Mesodermal cell (in vitro differentiated cells): ENCODE results near the gene ME1.

Experiments used
- H3K27ac ChIP-seq: 2 replicates; pipeline ENCODE4 v1.7.0; 2013; ENCODE audit warnings: mild to moderate bottlenecking, low read depth, low read length, moderate library complexity; ENCODE audit not compliant: severe bottlenecking
- H3K36me3 ChIP-seq: 2 replicates; pipeline ENCODE4 v1.7.1; 2013; ENCODE audit warnings: mild to moderate bottlenecking, low read length, moderate library complexity; ENCODE audit not compliant: control insufficient read depth, insufficient read depth
- H3K4me1 ChIP-seq: one replicate; pipeline ENCODE4 v1.7.1; 2013; ENCODE audit warnings: mild to moderate bottlenecking, low read length; ENCODE audit not compliant: insufficient read depth, control insufficient read depth, poor library complexity, severe bottlenecking
- H3K4me3 ChIP-seq: 2 replicates; pipeline ENCODE4 v1.7.0; 2013; ENCODE audit warnings: low read length, control low read depth, mild to moderate bottlenecking; ENCODE audit not compliant: insufficient read depth, poor library complexity, severe bottlenecking; ENCODE audit errors: extremely low read depth
- H3K9me3 ChIP-seq: 2 replicates; pipeline ENCODE4 v1.7.1; 2013; ENCODE audit warnings: mild to moderate bottlenecking, low read length, moderate library complexity; ENCODE audit not compliant: control insufficient read depth
- WGBS, 2 experiments: methylation state at CpG; one replicate each; pipeline ENCODE4 v1.1.5; 2013; ENCODE audit warnings: missing lambda C conversion rate in 2 of 2; ENCODE audit not compliant: insufficient coverage in 2 of 2; 5-methylcytosine and 5-hydroxymethylcytosine counted together

The ME1 gene

DNA sequence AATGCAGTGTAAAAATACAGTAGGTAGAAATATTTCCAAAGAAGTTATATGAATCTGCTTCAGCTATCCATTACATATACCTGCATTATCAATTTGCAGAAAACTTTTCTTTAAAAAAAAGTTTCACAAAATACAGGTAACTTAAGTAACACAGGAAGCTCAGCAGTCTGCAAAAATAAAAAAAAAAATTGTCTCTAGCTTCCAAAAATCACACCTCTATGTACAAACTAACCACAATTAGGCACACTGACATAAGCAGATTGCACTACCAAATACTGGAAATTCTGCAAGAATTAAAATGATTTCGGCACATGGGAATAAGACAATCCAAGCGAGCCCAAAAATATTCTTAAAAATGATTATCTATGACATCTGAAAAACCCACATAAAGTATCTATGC lies 41.2 kb downstream of the ME1 start:
- Histone ChIP-seq H3K4me3 (no peak overlapping the region), H3K27ac (no peak overlapping the region), H3K9me3 (no peaks in the 10 kb centered on the region), H3K36me3 (peaks cover 4% of the 10 kb centered on the region), H3K4me1 (no peaks in the 10 kb centered on the region)
- WGBS, 2 experiments = no CpG with 5 or more reads among the region's 2 CpGs

DNA sequence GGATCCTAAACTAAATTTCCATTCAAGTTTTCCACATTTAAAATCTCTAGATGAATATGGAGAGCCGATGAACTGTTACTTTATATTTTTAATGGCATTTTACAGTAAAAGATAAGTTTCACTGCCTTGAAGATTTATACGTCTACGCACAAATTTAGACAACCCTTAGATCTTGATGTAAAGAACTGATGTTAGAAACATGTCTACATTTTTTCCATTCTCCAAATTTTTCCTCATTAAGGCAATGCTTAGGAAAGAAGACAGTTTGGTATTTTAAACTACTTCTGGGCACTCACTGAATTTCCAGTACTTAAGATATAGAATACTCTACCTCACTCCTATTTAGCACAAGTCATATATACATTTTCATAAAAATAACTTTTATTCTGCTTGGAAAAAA lies 45.4 kb downstream of the ME1 start:
- H3K36me3 ChIP-seq = no peaks in the 10 kb centered on the region
- H3K4me3 ChIP-seq = no peak overlapping the region
- WGBS, 2 experiments = no CpG with 5 or more reads among the region's 3 CpGs
- no peaks in the 10 kb centered on the region for H3K9me3 ChIP-seq
- H3K27ac ChIP-seq = no peak overlapping the region
- no peaks in the 10 kb centered on the region for H3K4me1 ChIP-seq

DNA sequence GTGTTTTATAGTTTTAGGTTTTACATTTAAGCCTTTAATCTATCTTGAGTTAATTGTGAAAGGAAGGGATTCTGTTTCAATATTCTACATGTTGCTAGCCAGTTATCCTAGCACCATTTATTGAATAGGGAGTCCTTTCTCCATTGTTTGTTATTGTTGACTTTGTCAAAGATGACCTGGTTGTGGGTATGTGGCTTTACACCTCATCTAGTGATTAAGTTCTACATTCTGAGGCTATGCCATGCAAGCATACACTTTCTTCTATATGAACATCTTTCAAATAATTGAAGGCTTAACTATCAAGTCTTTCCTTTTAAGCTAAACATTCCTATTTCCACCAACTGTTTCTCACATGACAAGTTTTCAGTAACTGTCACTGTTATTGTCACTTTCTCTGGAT lies 46.1 kb downstream of the ME1 start:
- H3K9me3 ChIP-seq = no peaks in the 10 kb centered on the region
- no peak overlapping the region for H3K4me3 ChIP-seq
- no peak overlapping the region for H3K27ac ChIP-seq
- H3K4me1 ChIP-seq = no peaks in the 10 kb centered on the region
- H3K36me3 ChIP-seq = no peaks in the 10 kb centered on the region

DNA sequence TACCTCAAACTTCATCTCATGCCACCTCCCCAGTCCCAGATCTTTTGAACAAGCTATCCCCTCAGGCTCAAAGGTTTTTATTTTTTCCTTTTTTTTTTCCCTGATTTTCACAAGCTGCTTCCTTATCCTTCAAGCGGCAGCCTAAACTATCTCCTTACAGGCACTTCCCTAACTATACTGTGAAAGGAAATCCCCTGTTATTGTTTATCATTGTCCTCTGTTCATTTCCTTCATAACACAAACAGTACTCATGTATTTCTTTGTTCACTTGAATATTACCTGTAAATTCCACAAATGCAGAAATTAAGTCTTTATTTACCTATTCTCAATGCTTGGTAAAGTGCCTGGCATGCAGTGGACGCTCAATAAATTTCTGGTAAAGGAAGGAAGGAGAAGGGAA lies 48.9 kb downstream of the ME1 start:
- no peaks in the 10 kb centered on the region for H3K4me1 ChIP-seq
- 80 to 100% methylated on average over 1 of the region's 2 CpGs for WGBS, 2 experiments
- no peak overlapping the region for H3K4me3 ChIP-seq
- H3K27ac ChIP-seq = no peak overlapping the region
- no peaks in the 10 kb centered on the region for H3K36me3 ChIP-seq
- no peaks in the 10 kb centered on the region for H3K9me3 ChIP-seq

DNA sequence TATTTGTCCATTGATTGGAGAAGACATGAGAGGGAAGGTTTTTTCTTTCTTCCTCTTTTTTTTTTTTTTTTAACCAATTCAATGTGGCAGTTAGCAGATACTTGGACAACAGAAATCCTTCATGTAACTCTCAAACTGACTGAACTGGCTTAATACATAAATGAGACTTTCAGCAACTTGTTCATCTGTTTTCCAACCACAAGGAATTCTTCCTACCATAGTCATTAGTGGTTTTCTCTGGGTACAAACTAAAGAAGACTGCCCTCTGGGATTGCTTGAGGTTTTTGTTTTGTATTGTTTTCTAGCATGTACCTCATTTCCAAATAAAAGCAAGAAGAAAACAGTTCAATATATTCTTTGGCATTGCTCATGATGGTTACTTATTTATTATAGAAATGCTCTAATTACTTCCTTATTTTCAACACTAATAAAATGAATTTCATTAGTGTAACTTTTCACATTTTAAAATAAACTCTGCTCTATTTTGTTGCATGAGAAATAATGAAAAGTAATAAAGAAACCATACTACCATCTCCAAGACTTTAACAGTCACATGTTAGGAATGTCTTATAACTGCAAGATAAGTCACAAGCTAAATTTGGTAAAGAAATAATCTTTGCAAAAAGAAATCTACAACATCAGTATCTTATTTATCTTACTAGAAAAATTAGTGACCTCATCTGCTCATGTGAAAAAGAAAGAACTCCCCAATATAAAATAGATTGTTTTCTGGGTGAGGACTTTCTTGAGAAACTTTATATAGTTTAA lies 52.0 kb downstream of the ME1 start:
- H3K27ac ChIP-seq = no peak overlapping the region
- H3K4me3 ChIP-seq = no peak overlapping the region
- no peaks in the 10 kb centered on the region for H3K9me3 ChIP-seq
- no peaks in the 10 kb centered on the region for H3K36me3 ChIP-seq
- H3K4me1 ChIP-seq = no peaks in the 10 kb centered on the region

DNA sequence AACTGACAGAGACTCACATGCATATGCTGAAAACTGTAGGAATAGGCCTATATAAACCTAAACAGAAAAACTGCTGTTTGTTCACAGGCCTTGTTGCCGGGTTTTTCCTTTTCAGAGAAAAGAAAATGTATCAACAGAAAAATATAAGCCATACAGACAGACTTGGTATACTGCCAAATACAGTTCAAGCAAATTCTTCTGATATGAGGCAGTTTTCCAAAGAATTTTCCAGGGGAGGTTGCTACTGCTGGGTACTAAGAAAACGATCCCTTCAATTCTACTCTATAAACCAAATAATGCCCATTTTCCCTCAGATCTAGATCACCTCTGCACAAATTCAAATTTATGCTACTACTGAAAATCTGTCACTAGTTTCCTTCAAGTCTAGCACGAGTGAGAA lies 59.4 kb downstream of the ME1 start:
- H3K4me3 ChIP-seq = no peak overlapping the region
- WGBS, 2 experiments = 100% methylated on average over 1 of the region's 3 CpGs; no CpG with 5 or more reads in 1 of the 2 experiments
- H3K4me1 ChIP-seq = no peaks in the 10 kb centered on the region
- no peaks in the 10 kb centered on the region for H3K36me3 ChIP-seq
- no peak overlapping the region for H3K27ac ChIP-seq
- no peaks in the 10 kb centered on the region for H3K9me3 ChIP-seq

DNA sequence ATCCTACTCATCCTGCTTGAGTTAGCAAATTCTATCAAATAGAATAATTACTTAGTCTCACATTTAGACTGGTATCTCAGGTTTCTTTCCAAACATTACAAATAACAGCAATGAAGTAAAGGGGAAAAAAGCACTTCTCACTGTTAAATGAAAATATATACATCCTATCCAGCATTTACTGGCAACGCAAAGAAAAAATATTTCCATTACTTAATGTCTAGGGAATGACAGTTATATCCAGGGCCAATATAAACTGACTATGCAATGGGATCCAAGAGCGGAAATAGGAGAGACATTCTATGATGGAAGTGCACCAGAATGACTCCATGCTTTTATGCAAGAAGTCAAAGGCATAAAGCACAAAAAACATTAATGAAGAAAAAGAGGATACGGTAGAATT lies 60.3 kb downstream of the ME1 start:
- no CpG with 5 or more reads among the region's 3 CpGs for WGBS, 2 experiments

DNA sequence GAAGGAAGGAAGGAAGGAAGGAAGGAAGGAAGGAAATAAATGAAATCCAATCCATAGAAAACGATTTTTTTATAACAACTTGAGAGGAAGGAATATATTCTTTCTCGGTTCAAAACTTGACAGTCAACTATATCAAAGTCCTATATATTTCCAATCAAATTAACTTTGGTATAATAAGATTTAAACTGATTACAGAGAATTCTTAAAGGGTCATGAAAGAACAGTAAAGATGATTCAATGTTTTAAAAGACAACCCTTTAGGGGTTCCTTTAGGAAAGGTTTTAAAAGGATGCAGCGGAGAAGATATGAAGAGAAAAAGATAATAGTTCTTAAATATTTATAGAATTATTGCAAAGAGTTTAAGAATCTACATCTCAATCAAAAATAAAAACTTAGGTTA lies 61.2 kb downstream of the ME1 start:
- Histone ChIP-seq H3K4me3 (no peak overlapping the region), H3K27ac (no peak overlapping the region), H3K36me3 (no peaks in the 10 kb centered on the region), H3K9me3 (no peaks in the 10 kb centered on the region), H3K4me1 (no peaks in the 10 kb centered on the region)
- no CpG with 5 or more reads among the region's 3 CpGs for WGBS, 2 experiments

More for the DNA sequence above, 60.3 kb downstream of the ME1 start:
- H3K36me3 ChIP-seq = no peaks in the 10 kb centered on the region
- H3K4me1 ChIP-seq = no peaks in the 10 kb centered on the region
- H3K9me3 ChIP-seq = no peaks in the 10 kb centered on the region
- no peak overlapping the region for H3K27ac ChIP-seq
- no peak overlapping the region for H3K4me3 ChIP-seq

DNA sequence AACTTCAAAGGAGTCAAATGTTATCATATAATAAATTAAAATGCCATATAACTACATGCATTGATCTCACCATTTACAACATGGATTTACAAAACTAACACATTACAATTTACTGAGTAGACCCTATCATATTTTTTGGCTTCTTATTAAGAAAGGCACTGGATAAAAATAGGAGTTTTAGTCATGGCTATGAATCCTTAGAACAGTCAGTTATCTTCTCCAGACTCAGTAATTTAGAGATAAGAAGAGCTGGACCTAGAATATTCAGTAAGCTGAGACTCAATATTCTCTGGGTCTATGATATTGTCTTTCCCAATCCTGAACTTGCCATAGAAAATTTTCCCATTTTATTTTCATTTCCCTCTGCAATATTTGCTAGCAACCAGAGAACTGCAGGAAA lies 62.3 kb downstream of the ME1 start:
- Histone ChIP-seq H3K36me3 (no peaks in the 10 kb centered on the region), H3K4me1 (no peaks in the 10 kb centered on the region), H3K27ac (no peak overlapping the region), H3K4me3 (no peak overlapping the region), H3K9me3 (no peaks in the 10 kb centered on the region)

DNA sequence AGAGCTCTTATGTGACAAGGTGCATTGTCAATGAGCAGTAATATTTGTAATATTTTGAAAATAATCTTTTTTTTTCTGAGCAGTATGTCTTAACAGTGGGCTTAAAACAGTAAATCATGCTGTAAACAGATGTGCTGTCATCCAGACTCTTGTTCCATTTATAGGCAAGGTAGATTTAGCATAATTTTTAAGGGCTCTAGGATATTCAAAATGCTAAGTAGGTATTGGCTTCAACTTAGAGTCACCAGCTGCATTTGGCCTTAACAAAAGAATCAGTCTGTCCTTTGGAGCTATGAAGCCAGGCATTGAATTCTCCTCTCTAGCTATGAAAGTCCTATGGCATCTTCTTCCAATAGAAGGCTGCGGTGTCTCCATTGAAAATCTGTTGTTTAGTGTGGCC lies 63.7 kb downstream of the ME1 start:
- WGBS, 2 experiments = 80% methylated on average over 1 of the region's 1 CpG; no CpG with 5 or more reads in 1 of the 2 experiments
- Histone ChIP-seq H3K36me3 (peaks cover 7% of the 10 kb centered on the region), H3K27ac (no peak overlapping the region), H3K9me3 (no peaks in the 10 kb centered on the region), H3K4me1 (no peaks in the 10 kb centered on the region), H3K4me3 (no peak overlapping the region)

DNA sequence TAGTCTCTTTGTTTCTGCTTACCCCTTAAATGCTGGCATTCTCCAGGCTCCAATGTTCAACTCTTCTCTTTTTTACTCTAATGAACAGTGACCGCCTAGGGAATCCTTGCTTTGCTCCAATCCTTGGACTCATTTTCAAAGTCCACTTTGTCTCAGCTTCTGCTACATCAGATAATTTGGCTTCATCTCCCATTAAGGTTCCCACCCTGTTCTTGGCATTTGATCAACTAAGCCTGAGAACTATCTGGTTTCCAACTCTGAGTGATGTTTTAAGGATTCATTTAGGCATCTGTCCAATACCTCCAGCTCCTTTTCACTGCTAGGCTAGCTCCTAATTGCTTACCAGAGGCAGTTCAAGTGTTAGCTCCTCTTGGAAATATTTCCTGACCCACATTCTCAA lies 64.9 kb downstream of the ME1 start:
- no peak overlapping the region for H3K27ac ChIP-seq
- H3K36me3 ChIP-seq = peaks cover 10% of the 10 kb centered on the region
- H3K9me3 ChIP-seq = peaks cover 5% of the 10 kb centered on the region
- WGBS, 2 experiments = 90 to 94% methylated on average over 1 of the region's 1 CpG
- H3K4me1 ChIP-seq = no peaks in the 10 kb centered on the region
- H3K4me3 ChIP-seq = no peak overlapping the region
